GM15510 (cell line): ENCODE data around the gene BBC3.

Experiments
- POLR2A ChIP-seq: IDR thresholded peaks from 3 replicates; pipeline ENCODE4 v1.6.1; 2011; ENCODE audit warnings: borderline replicate concordance; ENCODE audit not compliant: insufficient read length; ENCODE audit errors: extremely low read depth

BBC3 gene

GRCh38 chr19:47230921-47231214 lies at the start of gene BBC3:
Gene BBC3 (minus strand): TSS chr19:47231199. CDS start chr19:47228431, 2,768 bp downstream.
- no peak for TF ChIP-seq POLR2A

- no peak for TF ChIP-seq POLR2A
Observed at GRCh38 chr19:47280183-47280797, 49.3 kb upstream of the BBC3 start.

GRCh38 chr19:47275791-47276461 lies 44.9 kb upstream of the BBC3 start:
- no peak for TF ChIP-seq POLR2A

GRCh38 chr19:47274891-47275761 lies 44.1 kb upstream of the BBC3 start:
- no peak for TF ChIP-seq POLR2A

- TF ChIP-seq POLR2A = peak; percentile 54
Observed at GRCh38 chr19:47274071-47274890, 43.3 kb upstream of the BBC3 start, which contains the start of gene INAFM1. Gene INAFM1 (plus strand): TSS chr19:47274885. CDS start chr19:47274920, 35 bp downstream.

- peak; percentile 78 for TF ChIP-seq POLR2A
Observed at GRCh38 chr19:47273313-47274070, 42.5 kb upstream of the BBC3 start.

GRCh38 chr19:47272448-47273312 lies 41.7 kb upstream of the BBC3 start:
- TF ChIP-seq POLR2A = no peak

- no peak for TF ChIP-seq POLR2A
Observed at GRCh38 chr19:47271949-47272348, 41.0 kb upstream of the BBC3 start.

GRCh38 chr19:47270408-47270807 lies 39.4 kb upstream of the BBC3 start:
- TF ChIP-seq POLR2A = no peak

GRCh38 chr19:47269596-47269995 lies 38.6 kb upstream of the BBC3 start:
- no peak for TF ChIP-seq POLR2A

- TF ChIP-seq POLR2A = no peak
Observed at GRCh38 chr19:47268028-47268427, 37.0 kb upstream of the BBC3 start.

- TF ChIP-seq POLR2A = no peak
Observed at GRCh38 chr19:47267350-47267759, 36.4 kb upstream of the BBC3 start.

- TF ChIP-seq POLR2A = no peak
Observed at GRCh38 chr19:47266401-47266941, 35.5 kb upstream of the BBC3 start.

GRCh38 chr19:47264629-47265028 lies 33.6 kb upstream of the BBC3 start:
- TF ChIP-seq POLR2A = no peak

- TF ChIP-seq POLR2A = no peak
Observed at GRCh38 chr19:47260476-47260875, 29.5 kb upstream of the BBC3 start.
